Activated naive CD8-positive, alpha-beta T cell (primary cell): ENCODE results near the gene SLC47A2.

Experiments used
- H3K27ac Mint-ChIP-seq: one replicate; pipeline ENCODE4 v1.8.0; 2021; ENCODE audit warnings: mixed read lengths
- H3K27me3 Mint-ChIP-seq: one replicate; pipeline ENCODE4 v1.8.0; 2021; ENCODE audit warnings: mixed read lengths
- H3K36me3 Mint-ChIP-seq: one replicate; pipeline ENCODE4 v1.8.0; 2021; ENCODE audit warnings: mixed read lengths
- H3K4me1 Mint-ChIP-seq: one replicate; pipeline ENCODE4 v1.8.0; 2021; ENCODE audit warnings: low read depth, mixed read lengths
- H3K4me3 Mint-ChIP-seq: one replicate; pipeline ENCODE4 v1.8.0; 2021; ENCODE audit warnings: mild to moderate bottlenecking, mixed read lengths
- H3K9me3 Mint-ChIP-seq: one replicate; pipeline ENCODE4 v1.8.0; 2021; ENCODE audit warnings: low read depth, mixed read lengths

Gene SLC47A2

DNA sequence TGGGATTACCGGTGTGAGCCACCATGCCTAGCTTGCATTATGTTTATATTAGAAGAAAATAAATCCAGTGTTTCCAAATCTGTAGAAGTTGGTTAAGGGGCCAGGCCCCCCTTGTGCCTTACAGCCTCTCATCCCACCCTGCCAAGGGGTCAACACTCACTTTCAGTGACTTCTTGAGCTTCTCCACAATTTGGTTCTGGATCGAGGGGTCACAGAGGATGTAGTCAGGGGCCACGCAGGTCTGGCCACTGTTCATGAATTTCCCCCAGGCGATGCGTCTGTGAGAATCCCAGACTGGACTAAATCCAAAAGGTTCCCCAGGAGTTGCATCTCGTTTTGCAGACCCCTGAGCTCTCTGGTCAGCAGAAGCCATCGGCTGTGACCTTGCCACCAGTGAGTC lies 24.5 kb upstream of the SLC47A2 start:
- H3K36me3 Mint-ChIP-seq, result no peaks in the 10 kb centered on the region
- H3K4me3 Mint-ChIP-seq, result no peak overlapping the region
- H3K4me1 Mint-ChIP-seq, result no peaks in the 10 kb centered on the region
- H3K27me3 Mint-ChIP-seq, result no peaks in the 10 kb centered on the region
- no peak overlapping the region for H3K27ac Mint-ChIP-seq
- H3K9me3 Mint-ChIP-seq, result no peaks in the 10 kb centered on the region

DNA sequence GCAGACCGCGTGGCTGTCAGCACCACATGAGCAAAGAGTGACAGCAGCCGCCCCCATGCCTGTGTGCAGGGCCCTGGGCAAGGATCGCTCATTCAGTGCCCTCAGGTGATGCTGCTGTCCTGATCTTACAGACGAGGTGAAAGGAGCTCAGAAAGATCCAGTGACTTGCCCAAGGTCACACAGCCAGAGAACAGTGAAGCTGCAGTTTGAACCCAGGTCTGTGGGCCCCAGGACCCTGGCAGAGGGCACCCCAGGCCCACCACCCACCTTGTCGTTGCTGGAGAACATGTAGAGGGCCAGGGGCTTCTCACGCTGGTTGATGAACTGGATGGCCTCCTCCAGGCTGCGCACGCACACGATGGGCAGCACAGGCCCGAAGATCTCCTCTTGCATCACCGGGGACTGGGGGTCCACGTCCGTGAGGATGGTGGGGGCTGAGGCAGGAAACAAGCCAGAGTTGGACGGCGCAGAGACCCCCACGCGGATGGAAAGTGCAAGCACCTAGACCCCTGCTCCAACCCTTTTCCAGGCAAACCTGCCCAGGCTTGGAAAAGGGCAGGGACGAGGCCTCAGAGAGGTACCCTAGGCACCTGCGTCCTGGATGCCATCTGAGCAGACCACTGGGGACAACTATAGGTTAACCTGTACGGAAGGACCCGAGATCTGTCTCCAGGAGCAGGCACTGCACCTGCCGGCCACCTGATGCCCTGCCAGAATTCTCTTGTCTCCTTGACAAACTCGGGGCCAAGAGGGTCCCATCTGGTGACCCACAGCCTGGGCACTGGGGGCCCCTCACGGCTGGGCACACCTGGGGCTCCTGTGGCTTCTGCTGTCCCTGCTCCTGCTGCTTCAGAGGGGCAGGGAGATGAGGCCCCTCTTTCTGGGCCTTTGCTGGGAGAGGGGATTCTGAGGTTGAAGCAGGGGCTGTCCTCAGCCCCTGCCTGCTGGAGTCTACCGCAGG lies 23.1 kb upstream of the SLC47A2 start:
- Mint-ChIP-seq H3K36me3 (no peaks in the 10 kb centered on the region), H3K4me1 (no peaks in the 10 kb centered on the region), H3K9me3 (no peaks in the 10 kb centered on the region), H3K4me3 (no peak overlapping the region), H3K27me3 (no peaks in the 10 kb centered on the region), H3K27ac (no peak overlapping the region)

DNA sequence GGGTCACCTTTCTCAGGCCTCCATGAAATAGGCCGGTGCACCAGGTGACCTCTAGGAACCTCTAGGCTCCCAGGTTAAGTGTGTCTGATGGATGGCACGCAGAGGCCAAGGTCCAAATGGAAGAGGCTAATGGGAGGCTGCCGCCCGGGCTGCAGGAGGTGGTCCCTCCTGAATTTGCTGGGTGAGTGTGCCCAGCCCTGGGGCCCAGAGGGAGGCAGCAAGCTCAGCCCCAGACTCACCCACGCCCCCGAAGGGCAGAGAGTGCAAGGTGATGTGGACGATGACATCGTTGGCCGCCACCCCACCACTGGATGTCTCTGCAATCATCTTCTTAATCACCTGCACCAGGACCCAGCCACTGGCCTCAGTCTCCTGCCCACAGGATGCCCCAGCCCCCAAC lies 22.4 kb upstream of the SLC47A2 start:
- H3K27ac Mint-ChIP-seq, result no peak overlapping the region
- H3K9me3 Mint-ChIP-seq, result no peaks in the 10 kb centered on the region
- no peak overlapping the region for H3K4me3 Mint-ChIP-seq
- H3K27me3 Mint-ChIP-seq, result no peaks in the 10 kb centered on the region
- H3K4me1 Mint-ChIP-seq, result no peaks in the 10 kb centered on the region
- H3K36me3 Mint-ChIP-seq, result no peaks in the 10 kb centered on the region

DNA sequence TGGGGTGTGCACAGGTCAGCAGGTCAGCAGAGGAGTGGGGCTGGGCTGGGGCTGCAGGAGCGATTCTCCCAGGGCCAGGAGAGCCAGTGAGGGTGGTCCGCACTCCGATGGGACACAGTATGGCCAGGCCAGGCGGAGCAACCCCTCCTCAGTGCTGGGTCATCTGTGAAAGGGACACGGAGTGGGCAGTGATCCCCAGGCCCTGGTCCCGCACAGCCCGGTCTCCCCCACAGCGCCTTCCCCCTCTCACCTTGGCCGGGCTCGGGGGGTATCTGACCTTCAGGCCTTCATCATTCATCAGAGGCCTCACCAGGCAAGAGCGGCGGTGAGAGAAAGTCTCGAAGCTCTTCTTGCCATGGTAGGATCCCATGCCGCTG lies 21.7 kb upstream of the SLC47A2 start:
- Mint-ChIP-seq H3K27ac (no peak overlapping the region), H3K4me3 (no peak overlapping the region), H3K4me1 (no peaks in the 10 kb centered on the region), H3K36me3 (no peaks in the 10 kb centered on the region), H3K9me3 (no peaks in the 10 kb centered on the region), H3K27me3 (no peaks in the 10 kb centered on the region)

DNA sequence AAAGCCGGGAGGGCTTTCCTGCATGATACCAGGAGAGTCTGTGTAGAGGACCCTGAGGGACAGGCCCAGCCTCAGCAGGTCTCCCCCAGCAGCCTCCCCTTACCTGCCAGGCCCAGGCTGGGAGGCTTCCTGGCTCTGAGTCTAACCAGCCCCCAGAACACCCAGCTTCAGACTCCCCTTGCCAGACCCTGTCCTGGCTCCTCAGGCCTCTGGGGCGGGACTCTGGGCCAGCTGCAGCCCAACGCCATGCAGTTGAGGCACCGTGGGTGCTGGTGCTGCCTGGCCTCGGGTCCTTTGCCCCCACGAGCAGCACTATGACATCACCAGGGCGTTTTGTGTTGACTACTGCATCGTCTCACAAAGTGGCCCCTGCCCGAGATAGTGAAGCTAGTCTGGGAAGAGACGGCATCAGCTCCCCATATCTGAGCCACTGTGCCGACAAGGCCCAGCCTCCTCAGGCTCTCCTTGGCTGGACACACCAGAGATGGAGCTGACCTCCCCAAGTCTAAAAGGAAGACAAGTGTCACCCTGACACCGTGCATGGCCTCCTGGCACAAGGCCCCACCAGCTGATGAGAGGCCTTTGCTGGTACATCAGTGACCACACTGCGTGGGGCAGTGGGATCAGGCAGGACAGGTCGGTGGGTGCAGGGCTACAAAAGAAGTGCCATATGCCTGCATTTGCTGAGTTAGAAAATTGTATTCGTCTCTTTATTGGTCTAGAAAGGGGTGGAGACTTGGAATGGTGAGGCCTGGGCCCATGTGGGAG lies 21.1 kb upstream of the SLC47A2 start:
- Mint-ChIP-seq H3K36me3 (no peaks in the 10 kb centered on the region), H3K27ac (no peak overlapping the region), H3K4me3 (peak overlapping the region; percentile 13), H3K4me1 (no peaks in the 10 kb centered on the region), H3K9me3 (no peaks in the 10 kb centered on the region), H3K27me3 (no peaks in the 10 kb centered on the region)

DNA sequence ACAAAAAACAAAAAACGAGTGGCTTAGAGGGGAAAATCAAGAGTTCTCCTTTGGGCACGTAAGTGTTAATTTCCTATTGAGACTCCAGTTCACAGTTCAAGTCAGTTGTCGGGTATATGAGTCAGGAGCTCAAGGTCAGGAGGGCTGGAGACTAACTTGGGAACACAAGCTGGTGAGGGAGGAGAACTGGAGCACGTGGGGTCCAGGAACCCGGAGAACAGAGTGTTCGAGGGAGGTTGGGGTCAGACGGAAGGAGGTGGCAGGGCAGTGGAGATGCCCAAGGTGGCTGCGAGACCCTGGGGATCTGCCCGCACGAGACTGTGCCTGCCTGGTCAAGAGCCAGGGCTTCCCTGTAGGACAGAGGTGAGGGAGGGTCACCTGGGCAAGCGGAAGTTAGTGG lies 19.7 kb upstream of the SLC47A2 start:
- Mint-ChIP-seq H3K9me3 (no peaks in the 10 kb centered on the region), H3K27me3 (no peaks in the 10 kb centered on the region), H3K4me1 (no peaks in the 10 kb centered on the region), H3K27ac (no peak overlapping the region), H3K36me3 (no peaks in the 10 kb centered on the region), H3K4me3 (no peak overlapping the region)

DNA sequence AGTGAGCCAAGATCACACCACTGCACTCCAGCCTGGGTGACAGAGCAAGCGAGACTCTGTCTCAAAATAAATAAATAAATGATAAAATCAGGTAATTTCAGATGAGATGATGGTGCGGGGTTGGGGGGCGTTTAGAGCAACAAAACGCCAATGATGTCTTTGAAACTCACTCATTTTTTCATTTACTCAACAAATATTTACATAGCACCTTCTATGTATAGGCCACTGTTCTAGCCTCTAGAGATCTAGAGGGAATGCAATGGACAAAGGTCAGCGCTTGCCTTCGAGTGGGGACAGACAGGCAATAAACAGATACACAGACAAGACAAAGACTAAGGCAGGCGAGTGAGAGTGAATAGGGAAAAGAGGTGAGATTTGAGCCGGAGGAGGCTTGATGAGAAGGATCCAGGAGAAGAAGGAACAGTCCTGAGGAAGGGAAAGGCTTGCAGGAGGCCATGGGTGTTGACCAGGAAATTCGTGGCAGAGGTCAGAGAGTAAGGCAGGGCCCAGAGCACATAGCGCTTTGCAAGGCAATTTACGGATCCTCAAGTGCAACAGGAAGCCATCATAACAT lies 17.7 kb upstream of the SLC47A2 start:
- Mint-ChIP-seq H3K36me3 (no peaks in the 10 kb centered on the region), H3K4me1 (no peaks in the 10 kb centered on the region), H3K27me3 (no peaks in the 10 kb centered on the region), H3K27ac (no peak overlapping the region), H3K9me3 (no peaks in the 10 kb centered on the region), H3K4me3 (no peak overlapping the region)

DNA sequence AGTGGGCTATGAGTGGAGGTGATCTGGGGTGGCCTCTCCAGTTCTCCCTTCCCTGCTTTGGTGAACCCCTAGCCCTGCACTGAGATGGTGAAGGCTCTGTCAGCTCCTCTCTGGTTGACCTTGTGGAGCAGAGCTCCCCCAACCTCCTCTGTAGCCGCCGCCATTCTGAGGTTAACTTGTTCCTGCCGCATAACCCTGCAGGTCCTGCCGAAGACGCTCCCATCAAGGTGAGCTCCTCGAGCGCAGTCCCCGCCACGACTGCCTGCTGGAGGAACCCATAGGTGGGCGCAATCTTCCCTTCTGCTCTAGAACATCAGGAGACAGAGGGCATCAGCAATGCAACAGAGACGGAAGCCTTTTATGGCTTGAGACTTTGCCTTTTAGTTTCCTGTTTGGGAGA lies 15.2 kb upstream of the SLC47A2 start:
- Mint-ChIP-seq H3K27ac (no peak overlapping the region), H3K36me3 (no peaks in the 10 kb centered on the region), H3K4me1 (no peaks in the 10 kb centered on the region), H3K27me3 (no peaks in the 10 kb centered on the region), H3K4me3 (no peak overlapping the region), H3K9me3 (no peaks in the 10 kb centered on the region)

DNA sequence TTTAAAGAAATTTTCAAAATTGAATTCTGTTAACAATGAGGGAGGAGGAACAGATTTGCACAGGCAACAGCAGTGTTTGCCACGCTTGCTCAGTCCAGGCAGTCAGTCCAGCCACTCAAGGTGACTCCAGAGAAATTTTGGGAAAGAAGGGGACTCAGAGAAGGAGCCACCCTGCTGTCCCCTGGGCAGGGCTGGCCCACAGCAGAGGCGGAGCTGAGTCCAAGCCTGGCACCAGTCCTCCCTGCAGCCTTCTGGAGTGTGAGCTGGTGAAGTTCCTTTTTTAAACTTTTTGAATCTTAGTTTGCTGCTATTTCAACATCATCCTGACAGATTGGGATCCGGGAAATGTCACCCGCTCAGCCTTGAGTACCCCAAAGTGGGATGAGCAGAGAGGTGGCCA lies 14.5 kb upstream of the SLC47A2 start:
- no peaks in the 10 kb centered on the region for H3K9me3 Mint-ChIP-seq
- no peaks in the 10 kb centered on the region for H3K36me3 Mint-ChIP-seq
- H3K27ac Mint-ChIP-seq, result no peak overlapping the region
- H3K4me1 Mint-ChIP-seq, result no peaks in the 10 kb centered on the region
- no peaks in the 10 kb centered on the region for H3K27me3 Mint-ChIP-seq
- H3K4me3 Mint-ChIP-seq, result no peak overlapping the region

DNA sequence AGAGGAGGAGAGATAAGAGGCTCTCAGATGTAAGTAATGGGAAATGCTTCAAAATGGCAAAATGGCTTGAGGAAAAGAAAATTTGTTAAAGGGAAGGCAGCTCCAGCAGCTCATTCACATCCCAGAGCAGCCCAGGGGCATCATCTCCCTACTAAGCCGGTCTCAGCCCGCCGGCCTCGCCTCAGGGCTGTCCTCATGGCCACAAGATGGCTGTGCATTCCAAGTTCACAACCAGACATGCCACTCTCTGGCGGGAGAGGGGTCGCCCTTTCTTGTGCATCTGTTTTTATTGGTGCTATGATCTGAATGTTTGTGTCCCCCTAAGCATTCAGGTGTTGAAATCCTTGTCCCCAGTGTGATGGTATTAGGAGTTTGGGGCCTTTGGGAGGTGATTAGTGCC lies 13.5 kb upstream of the SLC47A2 start:
- Mint-ChIP-seq H3K36me3 (no peaks in the 10 kb centered on the region), H3K4me1 (peaks cover 9% of the 10 kb centered on the region), H3K9me3 (no peaks in the 10 kb centered on the region), H3K27me3 (no peaks in the 10 kb centered on the region), H3K27ac (no peak overlapping the region), H3K4me3 (no peak overlapping the region)

DNA sequence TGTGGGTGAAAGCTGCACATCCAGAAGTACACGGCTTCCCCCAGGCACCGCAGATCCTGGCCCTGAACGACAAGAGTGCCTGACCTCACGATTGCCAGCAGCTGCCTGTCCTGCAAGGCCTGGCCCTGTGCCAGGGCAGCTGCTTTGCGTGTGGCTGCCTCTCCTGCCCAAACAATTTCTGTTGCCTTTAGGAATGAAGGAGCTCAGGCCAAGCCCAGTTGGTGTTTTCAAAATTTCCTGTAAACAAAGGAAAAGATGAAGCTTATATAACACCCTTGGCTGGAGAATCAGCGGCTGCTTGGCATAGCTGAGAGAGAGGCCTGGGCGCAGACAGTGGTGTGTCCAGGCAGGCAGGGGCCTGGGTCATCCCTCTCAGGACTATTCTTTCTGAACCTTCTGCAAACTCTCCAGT lies 11.7 kb upstream of the SLC47A2 start:
- H3K36me3 Mint-ChIP-seq, result no peaks in the 10 kb centered on the region
- no peaks in the 10 kb centered on the region for H3K27me3 Mint-ChIP-seq
- H3K9me3 Mint-ChIP-seq, result no peaks in the 10 kb centered on the region
- H3K27ac Mint-ChIP-seq, result no peak overlapping the region
- H3K4me1 Mint-ChIP-seq, result peaks cover 16% of the 10 kb centered on the region
- H3K4me3 Mint-ChIP-seq, result no peak overlapping the region

DNA sequence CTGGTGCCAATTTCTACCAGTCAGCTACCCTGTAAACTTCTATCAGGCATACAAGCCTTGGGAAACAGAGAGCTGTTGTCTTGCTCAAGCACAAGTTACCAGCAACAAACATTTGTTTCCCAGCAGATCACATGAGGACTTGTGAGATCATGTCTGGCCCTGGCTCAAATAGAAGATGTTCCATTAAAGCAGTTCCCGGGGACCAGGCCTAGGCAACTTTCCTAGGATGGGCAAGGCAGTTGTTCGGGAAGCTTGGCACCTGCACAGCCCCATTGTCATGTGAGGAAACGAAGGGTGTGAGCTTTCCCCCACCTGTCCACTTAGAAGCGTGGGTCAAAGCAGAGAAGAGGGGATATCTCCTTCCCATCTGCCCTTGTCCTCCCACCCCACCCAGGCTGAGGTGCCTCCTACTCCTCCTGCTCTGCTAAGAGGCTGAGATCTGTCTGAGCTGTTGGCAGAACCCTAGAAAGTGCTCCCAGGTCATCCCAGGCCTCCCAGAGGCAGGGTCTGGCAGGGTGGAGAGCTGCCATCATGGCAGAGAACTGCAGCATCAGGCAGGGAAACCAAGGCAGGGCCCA lies 11.2 kb upstream of the SLC47A2 start:
- H3K4me1 Mint-ChIP-seq, result peaks cover 16% of the 10 kb centered on the region
- H3K9me3 Mint-ChIP-seq, result no peaks in the 10 kb centered on the region
- no peak overlapping the region for H3K4me3 Mint-ChIP-seq
- H3K27me3 Mint-ChIP-seq, result no peaks in the 10 kb centered on the region
- H3K27ac Mint-ChIP-seq, result no peak overlapping the region
- H3K36me3 Mint-ChIP-seq, result no peaks in the 10 kb centered on the region

DNA sequence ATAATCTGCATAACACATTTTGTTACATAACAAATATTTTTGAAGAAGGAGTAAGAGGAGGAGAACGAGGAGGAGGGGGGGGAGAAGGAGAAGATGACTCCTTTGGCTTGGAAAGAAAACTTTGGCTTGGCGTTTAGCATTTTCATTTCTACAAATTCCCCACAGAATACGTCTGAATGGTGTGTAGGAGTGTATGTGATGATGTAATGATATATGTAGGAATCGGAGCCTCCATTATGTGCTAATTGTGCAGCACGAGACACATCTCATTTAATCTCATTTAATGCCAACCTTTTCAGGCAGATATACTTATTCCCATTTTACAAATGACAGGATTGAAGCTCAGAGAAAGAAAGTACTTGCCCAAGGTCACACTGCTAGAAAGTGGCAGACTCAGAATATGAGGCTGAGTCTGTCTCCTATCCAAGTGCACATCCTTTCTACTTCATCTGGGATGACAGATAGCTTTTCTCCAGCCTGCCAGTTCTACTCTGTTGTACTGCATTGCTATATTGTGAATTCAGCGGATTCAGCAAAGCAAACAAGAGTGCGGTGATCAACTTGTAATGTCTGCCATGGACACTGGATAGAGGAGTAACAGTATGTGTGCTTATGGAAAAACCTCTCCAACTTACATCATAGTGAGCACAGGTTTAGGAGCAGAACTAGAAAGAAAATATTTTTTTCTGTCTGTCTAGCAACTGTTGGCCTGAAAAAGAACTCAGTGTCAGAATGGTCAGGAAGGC lies 10.4 kb upstream of the SLC47A2 start:
- Mint-ChIP-seq H3K4me3 (no peak overlapping the region), H3K4me1 (peaks cover 16% of the 10 kb centered on the region), H3K27ac (no peak overlapping the region), H3K27me3 (no peaks in the 10 kb centered on the region), H3K36me3 (no peaks in the 10 kb centered on the region), H3K9me3 (no peaks in the 10 kb centered on the region)

DNA sequence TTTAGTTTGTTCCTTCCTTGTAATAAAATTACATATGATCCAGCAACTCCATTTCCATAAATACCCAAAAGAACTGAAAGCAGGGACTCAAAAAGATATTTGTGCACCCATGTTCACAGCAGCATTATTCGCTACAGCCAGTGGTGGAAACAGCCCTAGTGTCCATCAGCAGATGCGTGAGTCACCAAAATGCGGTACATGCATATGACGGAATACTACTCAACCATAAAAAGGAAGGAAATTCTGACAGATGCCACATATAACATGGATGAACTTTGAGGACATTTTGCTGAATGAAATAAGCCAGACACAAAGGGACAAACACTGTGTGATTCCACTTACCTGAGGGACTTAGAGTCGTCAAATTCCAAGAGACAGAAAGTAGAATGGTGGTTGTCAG lies 9.1 kb upstream of the SLC47A2 start:
- Mint-ChIP-seq H3K27me3 (no peaks in the 10 kb centered on the region), H3K4me1 (peaks cover 16% of the 10 kb centered on the region), H3K27ac (no peak overlapping the region), H3K36me3 (no peaks in the 10 kb centered on the region), H3K4me3 (peak overlapping the region; percentile 80), H3K9me3 (no peaks in the 10 kb centered on the region)
